Ramos (cell line): ENCODE data around the gene ARMC9.

Experiments used
- in situ Hi-C: fragments of 300-500 bp; cut with MboI; formaldehyde crosslinking; loops from one replicate; pipeline ENCODE4 v1.14.3; 2022; ENCODE audit warnings: low sequenced_read_pairs; ENCODE audit not compliant: unreplicated experiment

ARMC9 gene

DNA sequence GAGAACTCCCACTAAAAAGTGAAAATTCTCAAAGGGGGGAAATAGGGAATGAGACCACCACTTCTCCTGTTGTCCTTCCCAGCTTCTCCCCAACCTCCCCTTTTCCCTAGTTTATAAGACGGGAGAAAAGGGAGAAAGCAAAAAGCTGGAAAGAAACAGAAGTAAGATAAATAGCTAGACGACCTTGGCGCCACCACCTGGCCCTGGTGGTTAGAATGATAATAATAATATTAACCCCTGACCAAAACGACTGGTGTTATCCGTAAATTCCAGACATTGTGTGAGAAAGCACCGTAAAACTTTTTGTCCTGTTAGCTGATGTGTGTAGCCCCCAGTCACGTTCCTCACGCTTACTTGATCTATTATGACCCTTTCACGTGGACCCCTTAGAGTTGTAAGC is 209.9 kb downstream of the ARMC9 start:
- in situ Hi-C loops: loop anchor here (25.0 kb wide), 1 partner anchor 296 kb away; no protein-coding TSS in a partner anchor

GRCh38 chr2:231409776-231410175 is 211.3 kb downstream of the ARMC9 start:
- in situ Hi-C loops: loop anchor here (25.0 kb wide), 1 partner anchor 297 kb away; no protein-coding TSS in a partner anchor

GRCh38 chr2:231410293-231411004 is 212.0 kb downstream of the ARMC9 start:
- in situ Hi-C loops: loop anchor here (25.0 kb wide), 1 partner anchor 298 kb away; no protein-coding TSS in a partner anchor

DNA sequence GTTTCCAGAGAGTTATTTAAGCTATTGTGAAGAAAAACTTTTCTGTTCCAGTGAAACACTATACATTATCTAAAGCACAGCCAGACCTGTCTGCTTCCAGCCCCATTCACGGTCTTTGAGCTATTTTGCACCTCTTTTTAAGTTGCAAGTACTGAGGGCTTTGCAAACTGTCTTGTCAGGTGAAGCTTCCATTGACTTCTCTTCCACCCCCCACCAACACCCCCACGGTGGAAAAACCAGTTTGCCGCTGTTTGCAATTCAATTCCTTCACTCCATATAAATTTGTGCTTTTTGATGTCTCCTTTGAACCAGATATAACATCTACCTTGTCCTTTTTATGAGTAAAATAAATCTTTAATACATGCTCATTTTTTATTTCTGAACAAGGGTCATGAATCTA is 212.8 kb downstream of the ARMC9 start:
- in situ Hi-C loops: loop anchor here (25.0 kb wide), 1 partner anchor 299 kb away; no protein-coding TSS in a partner anchor

DNA sequence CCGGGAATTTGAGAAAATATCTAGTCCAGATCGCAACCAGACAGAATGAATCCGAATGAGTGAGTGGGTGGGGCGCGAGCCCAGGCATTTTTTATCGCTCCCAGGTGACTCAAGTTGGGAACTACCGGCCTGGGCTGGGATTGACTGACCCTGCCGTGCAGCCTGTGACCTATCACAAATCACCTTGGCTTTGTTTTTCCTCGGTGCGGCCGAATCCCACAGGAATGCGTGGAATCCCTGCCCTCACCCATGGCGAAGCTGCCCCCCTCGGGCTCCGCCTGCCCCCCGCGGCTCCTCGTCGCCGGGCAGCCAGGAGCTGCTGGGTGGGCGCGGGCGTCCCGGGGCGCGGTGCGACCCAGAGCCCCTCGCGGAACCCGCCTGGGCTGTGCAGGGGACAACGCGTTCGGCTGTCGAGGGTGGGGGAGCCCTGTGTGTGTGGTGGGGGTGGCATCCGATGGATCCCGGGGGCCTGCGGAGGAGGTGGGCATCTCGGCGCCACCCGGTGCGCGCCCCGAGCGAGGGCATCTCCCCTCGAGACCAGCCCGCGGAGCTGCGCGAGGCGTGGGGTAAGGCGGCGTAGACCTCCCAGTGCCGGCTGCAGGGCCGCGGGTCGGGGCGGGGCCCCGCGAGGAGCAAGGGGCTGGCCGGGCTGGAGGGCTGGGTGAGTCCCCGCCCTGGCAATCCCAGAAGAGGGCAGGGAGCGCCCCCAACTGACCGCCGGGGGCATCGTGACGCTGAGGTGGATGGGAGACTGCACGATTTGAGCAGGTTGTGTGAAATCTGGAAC is 213.6 kb downstream of the ARMC9 start:
- in situ Hi-C loops: loop anchor here (25.0 kb wide), 1 partner anchor 300 kb away; no protein-coding TSS in a partner anchor

DNA sequence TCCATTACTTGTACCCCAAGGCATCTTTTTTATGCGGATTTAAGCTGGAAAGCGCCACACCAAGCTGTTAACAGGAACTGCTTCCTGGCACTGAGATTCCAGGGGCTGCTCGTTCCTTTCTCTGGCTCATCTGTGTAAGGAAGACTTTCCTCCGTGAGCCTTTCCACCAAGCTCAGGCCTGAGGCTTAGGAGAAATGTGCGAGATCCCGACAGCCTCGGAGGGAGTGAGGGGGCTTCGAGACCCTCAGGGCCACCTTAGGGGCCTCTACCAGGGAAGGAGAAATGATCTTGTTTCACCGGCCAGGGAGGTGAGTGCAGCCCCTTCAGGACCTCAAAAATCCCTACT is 214.2 kb downstream of the ARMC9 start:
- in situ Hi-C loops: loop anchor here (25.0 kb wide), 1 partner anchor 300 kb away; no protein-coding TSS in a partner anchor

GRCh38 chr2:231413456-231413855 is 215.0 kb downstream of the ARMC9 start:
- in situ Hi-C loops: loop anchor here (25.0 kb wide), 1 partner anchor 301 kb away; no protein-coding TSS in a partner anchor

DNA sequence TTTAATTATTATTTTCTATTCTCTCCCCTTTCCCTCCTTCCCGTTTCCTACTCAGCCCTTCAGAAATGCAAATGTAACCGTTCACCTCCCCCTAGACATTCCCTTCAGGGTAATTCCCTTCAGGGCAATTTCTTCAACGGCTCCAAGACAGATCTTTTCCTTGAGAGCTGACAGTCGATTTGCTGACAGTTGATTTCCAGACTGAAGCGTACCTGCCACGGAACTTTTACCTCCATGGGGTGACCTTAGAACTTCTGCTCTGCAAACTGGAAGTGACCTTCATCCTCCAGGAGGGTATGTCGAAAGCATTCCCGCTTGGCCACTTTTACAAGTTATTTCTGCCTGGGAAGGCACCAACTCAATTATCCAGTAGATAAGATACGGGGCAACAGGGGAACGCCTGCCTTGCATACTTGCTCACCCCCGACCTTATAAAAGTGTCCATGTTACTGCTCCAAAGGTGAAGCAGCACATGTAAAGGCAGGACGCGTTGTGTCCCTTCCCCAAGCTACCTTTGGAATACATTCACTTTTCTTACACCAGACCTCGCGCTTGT is 215.6 kb downstream of the ARMC9 start:
- in situ Hi-C loops: loop anchor here (25.0 kb wide), 1 partner anchor 302 kb away; no protein-coding TSS in a partner anchor

DNA sequence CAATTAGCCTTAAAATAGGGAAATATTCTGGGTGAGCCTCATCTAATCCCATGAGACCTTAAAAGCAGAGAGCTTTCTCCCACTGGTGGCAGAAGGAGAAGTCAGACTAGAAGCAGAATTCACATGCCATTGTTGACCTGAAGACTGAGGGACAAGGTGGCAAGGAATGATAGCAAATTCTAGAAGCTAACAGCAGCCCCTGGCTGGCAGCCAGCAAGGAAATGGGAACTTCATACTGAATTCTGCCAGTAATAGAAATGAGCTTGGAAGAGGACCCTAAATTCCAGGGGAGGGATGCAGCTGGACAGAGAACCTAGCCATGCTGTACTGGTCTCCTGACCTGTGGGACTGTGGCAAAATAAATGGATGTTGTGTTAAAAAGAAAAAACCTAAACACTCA is 216.6 kb downstream of the ARMC9 start:
- in situ Hi-C loops: loop anchor here (25.0 kb wide), 1 partner anchor 303 kb away; no protein-coding TSS in a partner anchor

DNA sequence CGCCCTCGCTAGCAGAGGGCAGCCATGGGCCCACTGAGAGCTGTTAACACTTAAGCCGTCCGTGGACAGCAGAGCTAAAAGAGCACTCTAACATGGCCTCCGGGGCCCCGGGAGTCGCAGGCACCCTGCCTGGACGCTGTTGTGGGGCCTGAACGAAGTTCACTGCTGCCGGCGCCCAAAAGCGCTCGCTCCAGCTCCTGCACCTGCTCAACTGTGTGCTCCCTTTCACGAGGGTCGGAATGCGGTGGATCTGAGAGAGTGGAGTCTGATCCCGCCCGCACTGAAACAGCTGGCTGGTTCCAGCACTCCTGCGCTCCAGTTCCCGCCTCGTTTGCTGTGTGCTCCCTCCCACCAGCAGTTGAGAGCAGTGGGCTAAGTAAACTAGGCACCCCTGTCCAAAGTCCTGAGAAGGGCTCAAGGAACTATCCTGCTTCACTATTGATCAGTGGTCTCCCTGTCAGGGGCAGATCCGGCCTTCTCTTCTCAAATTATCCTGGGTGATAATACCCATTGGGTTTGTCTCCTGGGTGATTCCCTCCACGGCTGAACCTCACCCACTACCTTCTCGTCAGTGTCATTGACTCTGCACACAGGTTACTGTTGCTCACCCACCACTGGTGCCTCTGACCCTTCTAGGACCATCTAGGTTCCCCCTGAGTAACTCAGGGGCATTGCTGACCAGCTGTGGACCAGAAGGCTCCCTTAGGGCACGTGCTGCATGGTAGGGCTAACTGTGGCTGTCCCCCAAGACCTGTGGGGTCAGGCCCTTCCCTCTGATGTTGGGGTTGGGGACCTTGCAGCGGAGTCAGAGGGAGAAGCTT is 220.6 kb downstream of the ARMC9 start:
- in situ Hi-C loops: loop anchor here (25.0 kb wide), 1 partner anchor 307 kb away; no protein-coding TSS in a partner anchor

DNA sequence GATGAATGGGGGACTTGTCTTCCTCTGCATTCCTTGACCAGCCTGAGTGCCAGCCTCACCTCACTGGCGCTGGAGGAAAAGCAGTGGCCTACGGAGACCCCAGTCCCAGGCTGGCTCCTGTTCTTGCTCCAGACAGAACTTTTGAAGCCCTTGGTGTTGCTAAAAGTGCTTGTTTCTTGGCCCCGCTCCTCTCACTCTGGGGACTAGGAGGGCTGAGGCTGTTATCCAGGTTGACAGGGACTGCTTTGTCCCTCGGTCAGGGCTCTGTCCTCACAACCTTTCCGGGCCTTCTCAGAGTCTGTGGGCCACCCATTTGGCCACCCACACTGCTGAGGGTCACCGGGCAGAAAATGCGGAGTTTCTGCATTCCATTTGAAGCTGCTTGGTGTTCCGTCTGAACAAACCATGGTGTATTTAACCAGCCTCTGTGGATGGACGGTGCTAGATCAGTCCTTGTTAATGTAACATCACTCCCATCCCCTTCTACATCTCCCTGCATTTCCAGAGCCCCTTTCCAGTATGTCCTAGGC is 222.7 kb downstream of the ARMC9 start:
- in situ Hi-C loops: loop anchor here (25.0 kb wide), 1 partner anchor 309 kb away; no protein-coding TSS in a partner anchor

- in situ Hi-C loops: loop anchor here (25.0 kb wide), 1 partner anchor 310 kb away; no protein-coding TSS in a partner anchor
These were observed 223.6 kb downstream of the ARMC9 start for GRCh38 chr2:231422056-231422455.

- in situ Hi-C loops: loop anchor here (25.0 kb wide), 1 partner anchor 311 kb away; no protein-coding TSS in a partner anchor
These were observed 224.7 kb downstream of the ARMC9 start for GRCh38 chr2:231423176-231423575.
